GM18867 (cell line): ENCODE results near the gene ACAA2.

Experiments used
- ATAC-seq: cut with Tn5 transposase; IDR thresholded peaks from one replicate; pipeline ENCODE4 v1.9.1; 2021; ENCODE audit warnings: mild to moderate bottlenecking, moderate library complexity; ENCODE audit not compliant: unreplicated experiment

Gene ACAA2

GRCh38 chr18:49768051-49768391 lies 45.3 kb downstream of the ACAA2 start:
- no peak for ATAC-seq

GRCh38 chr18:49767111-49768050 lies 46.0 kb downstream of the ACAA2 start:
- no peak for ATAC-seq

- ATAC-seq: no peak
Measured at GRCh38 chr18:49766646-49767045, 46.7 kb downstream of the ACAA2 start.

- ATAC-seq: no peak
Measured at GRCh38 chr18:49764032-49764431, 49.3 kb downstream of the ACAA2 start.

GRCh38 chr18:49763590-49763989 lies 49.7 kb downstream of the ACAA2 start:
- ATAC-seq: no peak

GRCh38 chr18:49762191-49763077 lies 50.9 kb downstream of the ACAA2 start:
- ATAC-seq: no peak

GRCh38 chr18:49761771-49762170 lies 51.6 kb downstream of the ACAA2 start:
- no peak for ATAC-seq

- ATAC-seq: no peak
Measured at GRCh38 chr18:49758263-49758610, 55.1 kb downstream of the ACAA2 start.

GRCh38 chr18:49757513-49758262 lies 55.6 kb downstream of the ACAA2 start:
- ATAC-seq: no peak

GRCh38 chr18:49756671-49757362 lies 56.5 kb downstream of the ACAA2 start:
- ATAC-seq: no peak

GRCh38 chr18:49756135-49756534 lies 57.2 kb downstream of the ACAA2 start:
- ATAC-seq: no peak

- no peak for ATAC-seq
Measured at GRCh38 chr18:49755489-49755888, 57.8 kb downstream of the ACAA2 start.

- ATAC-seq: no peak
Measured at GRCh38 chr18:49754866-49755265, 58.5 kb downstream of the ACAA2 start.

GRCh38 chr18:49753643-49754042 lies 59.7 kb downstream of the ACAA2 start:
- no peak for ATAC-seq

- ATAC-seq: no peak
Measured at GRCh38 chr18:49752095-49752457, 61.3 kb downstream of the ACAA2 start.

GRCh38 chr18:49751427-49752094 lies 61.8 kb downstream of the ACAA2 start:
- ATAC-seq: no peak

- ATAC-seq: no peak
Measured at GRCh38 chr18:49749563-49749962, 63.8 kb downstream of the ACAA2 start.

- no peak for ATAC-seq
Measured at GRCh38 chr18:49747876-49748275, 65.5 kb downstream of the ACAA2 start.

GRCh38 chr18:49745045-49746014 lies 68.0 kb downstream of the ACAA2 start:
- no peak for ATAC-seq
